ENCODE measurements around the gene ALS2CL.

Gene ALS2CL

GRCh38 chr3:46707601-46708011 is 14.1 kb upstream of the ALS2CL start:
- Histone ChIP-seq H3K27ac (replicated peaks; ENCODE audit: low read length) (no peak overlapping the region), H3K9ac (ENCODE audit: low read depth, low read length, poor library complexity) (peak overlapping the region; percentile 22), H3K36me3 (replicated peaks in 1 of 2; ENCODE audit: control insufficient read depth in 2 of 2, insufficient read depth in 2 of 2, low read length in 2 of 2) (no peaks in the 10 kb centered on the region), H3K79me1 (ENCODE audit: low read depth, low read length) (no peaks in the 10 kb centered on the region), H2BK5ac (ENCODE audit: low read length) (no peak overlapping the region), H3K4me3 (ENCODE audit: low read length in 2 of 2) (no peak overlapping the region), H2BK120ac (ENCODE audit: low read depth, low read length) (no peak overlapping the region), H2AFZ (ENCODE audit: low read length) (no peak overlapping the region), H3K27me3 (ENCODE audit: control insufficient read depth in 3 of 3, insufficient read depth in 3 of 3, low read depth in 1 of 3, low read length in 3 of 3) (peaks cover 0 to 11% (median 2%) of the 10 kb centered on the region in 3 experiments), H2BK12ac (ENCODE audit: low read length) (no peak overlapping the region), H3K23ac (ENCODE audit: low read depth, low read length, poor library complexity) (no peak overlapping the region), H4K8ac (ENCODE audit: low read depth, low read length) (no peak overlapping the region), H3K18ac (ENCODE audit: low read length) (no peak overlapping the region), H3K4me2 (ENCODE audit: insufficient read depth, low read length, poor library complexity, severe bottlenecking) (no peak overlapping the region), H2AK5ac (ENCODE audit: low read depth, low read length) (peak overlapping the region; percentile 86), H2BK15ac (ENCODE audit: low read length) (no peak overlapping the region), H3K4me1 (ENCODE audit: control insufficient read depth in 2 of 2, insufficient read depth in 1 of 2, low read depth in 1 of 2, low read length in 2 of 2) (peaks cover 0 to 9% of the 10 kb centered on the region in 2 donors), H3K4ac (ENCODE audit: low read length) (no peak overlapping the region), H3K14ac (ENCODE audit: low read length) (no peak overlapping the region), H4K91ac (ENCODE audit: low read depth, low read length, poor library complexity) (no peak overlapping the region), H3K9me3 (replicated peaks in 1 of 2; ENCODE audit: control insufficient read depth in 2 of 2, insufficient read depth in 1 of 2, low read depth in 1 of 2, low read length in 2 of 2) (no peaks in the 10 kb centered on the region)
- WGBS, 2 donors (ENCODE audit: extremely low coverage in 2 of 2, insufficient read length in 2 of 2, insufficient replicate concordance in 1 of 2), result no CpG with 5 or more reads among the region's 7 CpGs
- DNase-seq (ENCODE audit: low spot score), result no peak

- Histone ChIP-seq H3K9ac (ENCODE audit: low read depth, low read length, poor library complexity) (no peak overlapping the region), H4K91ac (ENCODE audit: low read depth, low read length, poor library complexity) (no peak overlapping the region), H3K4ac (ENCODE audit: low read length) (no peak overlapping the region), H3K9me3 (replicated peaks in 1 of 2; ENCODE audit: control insufficient read depth in 2 of 2, insufficient read depth in 1 of 2, low read depth in 1 of 2, low read length in 2 of 2) (no peaks in the 10 kb centered on the region), H2AK5ac (ENCODE audit: low read depth, low read length) (peak overlapping the region; percentile 86), H2BK5ac (ENCODE audit: low read length) (no peak overlapping the region), H3K18ac (ENCODE audit: low read length) (peak overlapping the region; percentile 45), H3K4me1 (ENCODE audit: control insufficient read depth in 2 of 2, insufficient read depth in 1 of 2, low read depth in 1 of 2, low read length in 2 of 2) (peaks cover 0 to 9% of the 10 kb centered on the region in 2 donors), H3K27me3 (ENCODE audit: control insufficient read depth in 3 of 3, insufficient read depth in 3 of 3, low read depth in 1 of 3, low read length in 3 of 3) (peaks cover 0 to 17% (median 2%) of the 10 kb centered on the region in 3 experiments), H4K8ac (ENCODE audit: low read depth, low read length) (no peak overlapping the region), H2BK120ac (ENCODE audit: low read depth, low read length) (no peak overlapping the region), H3K4me3 (ENCODE audit: low read length in 2 of 2) (no peak overlapping the region), H3K36me3 (replicated peaks in 1 of 2; ENCODE audit: control insufficient read depth in 2 of 2, insufficient read depth in 2 of 2, low read length in 2 of 2) (no peaks in the 10 kb centered on the region), H3K23ac (ENCODE audit: low read depth, low read length, poor library complexity) (peak overlapping the region; percentile 34), H3K79me1 (ENCODE audit: low read depth, low read length) (no peaks in the 10 kb centered on the region), H2AFZ (ENCODE audit: low read length) (no peak overlapping the region), H2BK15ac (ENCODE audit: low read length) (no peak overlapping the region), H3K27ac (replicated peaks; ENCODE audit: low read length) (no peak overlapping the region), H3K4me2 (ENCODE audit: insufficient read depth, low read length, poor library complexity, severe bottlenecking) (no peak overlapping the region), H2BK12ac (ENCODE audit: low read length) (no peak overlapping the region), H3K14ac (ENCODE audit: low read length) (no peak overlapping the region)
- no CpG with 5 or more reads among the region's 13 CpGs for WGBS, 2 donors (ENCODE audit: extremely low coverage in 2 of 2, insufficient read length in 2 of 2, insufficient replicate concordance in 1 of 2)
- no peak for DNase-seq (ENCODE audit: low spot score)
These were observed 13.5 kb upstream of the ALS2CL start for GRCh38 chr3:46706771-46707582.

- Histone ChIP-seq H2AFZ (ENCODE audit: low read length) (no peak overlapping the region), H3K36me3 (replicated peaks in 1 of 2; ENCODE audit: control insufficient read depth in 2 of 2, insufficient read depth in 2 of 2, low read length in 2 of 2) (no peaks in the 10 kb centered on the region), H3K79me1 (ENCODE audit: low read depth, low read length) (no peaks in the 10 kb centered on the region), H2BK5ac (ENCODE audit: low read length) (no peak overlapping the region), H2AK5ac (ENCODE audit: low read depth, low read length) (no peak overlapping the region), H3K27me3 (ENCODE audit: control insufficient read depth in 3 of 3, insufficient read depth in 3 of 3, low read depth in 1 of 3, low read length in 3 of 3) (peaks cover 0 to 26% (median 6%) of the 10 kb centered on the region in 3 experiments), H3K4me1 (ENCODE audit: control insufficient read depth in 2 of 2, insufficient read depth in 1 of 2, low read depth in 1 of 2, low read length in 2 of 2) (peaks cover 2 to 9% of the 10 kb centered on the region in 2 donors), H2BK12ac (ENCODE audit: low read length) (no peak overlapping the region), H3K9ac (ENCODE audit: low read depth, low read length, poor library complexity) (no peak overlapping the region), H3K14ac (ENCODE audit: low read length) (no peak overlapping the region), H3K4me2 (ENCODE audit: insufficient read depth, low read length, poor library complexity, severe bottlenecking) (no peak overlapping the region), H2BK15ac (ENCODE audit: low read length) (no peak overlapping the region), H3K4me3 (ENCODE audit: low read length in 2 of 2) (no peak overlapping the region), H3K18ac (ENCODE audit: low read length) (no peak overlapping the region), H3K4ac (ENCODE audit: low read length) (no peak overlapping the region), H4K8ac (ENCODE audit: low read depth, low read length) (no peak overlapping the region), H3K27ac (replicated peaks; ENCODE audit: low read length) (no peak overlapping the region), H3K23ac (ENCODE audit: low read depth, low read length, poor library complexity) (no peak overlapping the region), H2BK120ac (ENCODE audit: low read depth, low read length) (no peak overlapping the region), H4K91ac (ENCODE audit: low read depth, low read length, poor library complexity) (no peak overlapping the region), H3K9me3 (replicated peaks in 1 of 2; ENCODE audit: control insufficient read depth in 2 of 2, insufficient read depth in 1 of 2, low read depth in 1 of 2, low read length in 2 of 2) (no peaks in the 10 kb centered on the region)
- no CpG with 5 or more reads among the region's 19 CpGs for WGBS, 2 donors (ENCODE audit: extremely low coverage in 2 of 2, insufficient read length in 2 of 2, insufficient replicate concordance in 1 of 2)
- DNase-seq (ENCODE audit: low spot score), result no peak
These were observed 12.5 kb upstream of the ALS2CL start for GRCh38 chr3:46705751-46706552.

GRCh38 chr3:46705022-46705530 is 11.6 kb upstream of the ALS2CL start:
- no CpG with 5 or more reads among the region's 4 CpGs for WGBS, 2 donors (ENCODE audit: extremely low coverage in 2 of 2, insufficient read length in 2 of 2, insufficient replicate concordance in 1 of 2)
- Histone ChIP-seq H3K9ac (ENCODE audit: low read depth, low read length, poor library complexity) (no peak overlapping the region), H2BK120ac (ENCODE audit: low read depth, low read length) (no peak overlapping the region), H3K9me3 (replicated peaks in 1 of 2; ENCODE audit: control insufficient read depth in 2 of 2, insufficient read depth in 1 of 2, low read depth in 1 of 2, low read length in 2 of 2) (no peaks in the 10 kb centered on the region), H4K91ac (ENCODE audit: low read depth, low read length, poor library complexity) (no peak overlapping the region), H4K8ac (ENCODE audit: low read depth, low read length) (no peak overlapping the region), H3K4ac (ENCODE audit: low read length) (no peak overlapping the region), H2BK5ac (ENCODE audit: low read length) (no peak overlapping the region), H3K4me1 (ENCODE audit: control insufficient read depth in 2 of 2, insufficient read depth in 1 of 2, low read depth in 1 of 2, low read length in 2 of 2) (peaks cover 2 to 12% of the 10 kb centered on the region in 2 donors), H2AFZ (ENCODE audit: low read length) (no peak overlapping the region), H3K27me3 (ENCODE audit: control insufficient read depth in 3 of 3, insufficient read depth in 3 of 3, low read depth in 1 of 3, low read length in 3 of 3) (peaks cover 0 to 35% (median 6%) of the 10 kb centered on the region in 3 experiments), H3K27ac (replicated peaks; ENCODE audit: low read length) (no peak overlapping the region), H3K36me3 (replicated peaks in 1 of 2; ENCODE audit: control insufficient read depth in 2 of 2, insufficient read depth in 2 of 2, low read length in 2 of 2) (no peaks in the 10 kb centered on the region), H3K23ac (ENCODE audit: low read depth, low read length, poor library complexity) (no peak overlapping the region), H3K14ac (ENCODE audit: low read length) (no peak overlapping the region), H2BK15ac (ENCODE audit: low read length) (no peak overlapping the region), H3K18ac (ENCODE audit: low read length) (no peak overlapping the region), H2BK12ac (ENCODE audit: low read length) (no peak overlapping the region), H2AK5ac (ENCODE audit: low read depth, low read length) (no peak overlapping the region), H3K79me1 (ENCODE audit: low read depth, low read length) (no peaks in the 10 kb centered on the region), H3K4me2 (ENCODE audit: insufficient read depth, low read length, poor library complexity, severe bottlenecking) (no peak overlapping the region), H3K4me3 (ENCODE audit: low read length in 2 of 2) (no peak overlapping the region)
- peak; percentile 78 for DNase-seq (ENCODE audit: low spot score)
